Endothelial cell of umbilical vein (primary cell): ENCODE results near the gene EIF2B5. TPM values are rescaled to one million over a fixed set of nuclear protein-coding genes. Genes with fewer than 3 reads are reported as not detected.
"Not testable (repeated sequence)": the region's sequence is repeated elsewhere in the genome, so short reads cannot be mapped to it uniquely, and the experiment has no call there.

ENCODE experiments used
- BruUV-seq: library from RNA; stranded (reverse); fragments of 400-500 nt; replicated peaks from 2 replicates; lab custom pipeline; 2021; lab: Mats Ljungman, UMichigan
- CTCF ChIA-PET: fragments of 300-600, 350-600 bp; sonication (Branson Sonifier 250); formaldehyde crosslinking; loops from one replicate; lab custom pipeline; 2021; ENCODE audit warnings: antibody characterized with exemption, inconsistent platforms; lab: Charles Lee
- POLR2A ChIA-PET: fragments of 300-600, 350-600 bp; sonication (Branson Sonifier 250); formaldehyde crosslinking; loops from one replicate; lab custom pipeline; 2021; ENCODE audit warnings: antibody characterized with exemption, inconsistent platforms; lab: Charles Lee
- DNase-seq: peaks from one replicate; pipeline ENCODE4 v3.0.0-alpha.2; 2011; ENCODE audit warnings: low read depth, low spot score
- FAIRE-seq: peaks from 2 replicates; lab custom pipeline; 2011; peaks lifted over from hg19 to GRCh38; lab: Jason Lieb, UNC
- H2AFZ ChIP-seq: 2 replicates; pipeline ENCODE4 v1.6.0; 2012; ENCODE audit warnings: low read depth, low read length, control low read depth, inconsistent platforms
- H3K27ac ChIP-seq: 2 replicates; pipeline ENCODE4 v1.5.1; 2011; ENCODE audit warnings: low read depth, mild to moderate bottlenecking, control low read depth, low read length, moderate library complexity; ENCODE audit not compliant: insufficient read depth
- H3K27me3 ChIP-seq, 2 experiments: 2 replicates each; pipeline versions ENCODE4 v1.6.0 to v1.6.1; 2011; ENCODE audit warnings: low read length in 2 of 2, mixed read lengths in 1 of 2; ENCODE audit not compliant: control insufficient read depth in 2 of 2, insufficient read depth in 2 of 2
- H3K36me3 ChIP-seq, 2 experiments: 2 replicates in 1 of 2; 3 replicates in 1 of 2; pipeline ENCODE4 v1.5.1; 2011; ENCODE audit warnings: low read length in 2 of 2, mild to moderate bottlenecking in 1 of 2, moderate library complexity in 1 of 2; ENCODE audit not compliant: control insufficient read depth in 2 of 2, insufficient read depth in 2 of 2; ENCODE audit errors: extremely low read depth in 1 of 2
- H3K4me1 ChIP-seq: 3 replicates; pipeline ENCODE4 v1.5.1; 2011; ENCODE audit warnings: mild to moderate bottlenecking, low read length; ENCODE audit not compliant: control insufficient read depth, insufficient read depth; ENCODE audit errors: extremely low read depth
- H3K4me2 ChIP-seq: 2 replicates; pipeline ENCODE4 v1.6.1; 2011; ENCODE audit warnings: low read length, control low read depth, mixed read lengths; ENCODE audit not compliant: insufficient read depth
- H3K4me3 ChIP-seq, 3 experiments: fragments of 200-600 bp in 1 of 3; sonication (generic), shearing (Covaris generic) in 1 of 3; replicated peaks in 1 of 3; 2 replicates each; pipeline ENCODE4 v1.5.1; 2011 to 2016; ENCODE audit warnings: control low read depth in 3 of 3, low read length in 3 of 3, mild to moderate bottlenecking in 2 of 3, inconsistent platforms in 1 of 3, low read depth in 1 of 3, moderate library complexity in 1 of 3; ENCODE audit not compliant: insufficient read depth in 1 of 3
- H3K79me2 ChIP-seq: 2 replicates; pipeline ENCODE4 v1.6.0; 2012; ENCODE audit warnings: low read length, inconsistent platforms; ENCODE audit not compliant: control insufficient read depth, insufficient read depth
- H3K9ac ChIP-seq: replicated peaks from 2 replicates; pipeline ENCODE3; 2011; ENCODE audit warnings: low read length, control low read depth; ENCODE audit not compliant: insufficient read depth; ENCODE audit errors: extremely low read depth
- H3K9me1 ChIP-seq: replicated peaks from 3 replicates; pipeline ENCODE4 v1.6.0; 2011; ENCODE audit warnings: mild to moderate bottlenecking, low read length; ENCODE audit not compliant: control insufficient read depth, insufficient read depth; ENCODE audit errors: extremely low read depth
- H3K9me3 ChIP-seq: replicated peaks from 2 replicates; pipeline ENCODE4 v1.5.1; 2012; ENCODE audit warnings: low read length, inconsistent platforms; ENCODE audit not compliant: control insufficient read depth, insufficient read depth
- H4K20me1 ChIP-seq: replicated peaks from 2 replicates; pipeline ENCODE3; 2011; ENCODE audit warnings: mild to moderate bottlenecking, low read length; ENCODE audit not compliant: control insufficient read depth, insufficient read depth; ENCODE audit errors: extremely low read depth
- CTCF ChIP-seq, 2 donors: IDR thresholded peaks; 1 replicate in 1 of 2; 2 replicates in 1 of 2; pipeline ENCODE4 v1.5.1; 2011; ENCODE audit warnings: low read length in 2 of 2, mild to moderate bottlenecking in 2 of 2, moderate library complexity in 2 of 2, control low read depth in 1 of 2, inconsistent platforms in 1 of 2, low read depth in 1 of 2; ENCODE audit not compliant: insufficient read depth in 1 of 2; ENCODE audit errors: extremely low read depth in 1 of 2
- EZH2 ChIP-seq: IDR thresholded peaks from 2 replicates; pipeline ENCODE4 v1.6.1; 2012; ENCODE audit warnings: borderline replicate concordance, low read depth, mild to moderate bottlenecking, moderate library complexity, low read length, inconsistent platforms; ENCODE audit not compliant: severe bottlenecking
- FOS ChIP-seq: IDR thresholded peaks from 2 replicates; pipeline ENCODE4 v1.6.1; 2011; ENCODE audit warnings: mild to moderate bottlenecking, low read length, moderate library complexity, borderline replicate concordance; ENCODE audit not compliant: insufficient read depth
- GATA2 ChIP-seq: IDR thresholded peaks from 2 replicates; pipeline ENCODE4 v1.7.0; 2011; ENCODE audit warnings: low read depth, mild to moderate bottlenecking, moderate library complexity, mixed read lengths, low read length; ENCODE audit not compliant: insufficient read length, insufficient read depth
- JUN ChIP-seq: IDR thresholded peaks from 2 replicates; pipeline ENCODE4 v1.6.1; 2011; ENCODE audit warnings: borderline replicate concordance, low read depth; ENCODE audit not compliant: insufficient read length, insufficient read depth
- MAX ChIP-seq: IDR thresholded peaks from 2 replicates; pipeline ENCODE4 v1.6.1; 2011; ENCODE audit not compliant: insufficient read depth, insufficient read length
- MYC ChIP-seq: IDR thresholded peaks from one replicate; pipeline ENCODE4 v1.6.1; 2011; ENCODE audit warnings: mild to moderate bottlenecking, low read depth, low read length
- POLR2A ChIP-seq: IDR thresholded peaks from 2 replicates; pipeline ENCODE4 v1.6.1; 2012; ENCODE audit warnings: low read depth, mild to moderate bottlenecking, control low read depth, low read length
- POLR2AphosphoS5 ChIP-seq: IDR thresholded peaks from 2 replicates; pipeline ENCODE4 v1.6.1; 2012; ENCODE audit warnings: low read depth, mild to moderate bottlenecking, control low read depth, low read length, moderate library complexity; ENCODE audit not compliant: insufficient read depth
- dilution Hi-C: fragments of 300-500 bp; cut with MboI; formaldehyde crosslinking; loops from one replicate; pipeline ENCODE4 v1.15.0; 2019; ENCODE audit warnings: low sequenced_read_pairs; ENCODE audit not compliant: extremely low pct_ligation_motif_present
- intact Hi-C: fragments of 100-400 bp; cut with micrococcal nuclease; formaldehyde crosslinking; loops from one replicate; pipeline ENCODE4 v1.10.0; 2022
- polyA plus RNA-seq, 4 experiments: library from polyadenylated mRNA; depleted of rRNA in 3 of 4; stranded (reverse) in 3 of 4; unstranded in 1 of 4; fragments of >200 nt; gene quantifications; 2 replicates each; pipeline versions ENCODE4 v1.2.1 to v1.2.3, GENCODE V29; 2011 to 2012; ENCODE audit warnings: missing spikeins in 1 of 4
- total RNA-seq: library from RNA; stranded (reverse); gene quantifications from 2 replicates; pipeline ENCODE4 v1.2.3, GENCODE V29; 2021

The EIF2B5 gene
- total and polyA plus RNA-seq, 2 donors (not counting 3 experiments of a cell fraction or from before 2014, with no cell fraction given), result 42.7 to 44.7 TPM

- H3K27ac ChIP-seq, result no peak overlapping the region
- H4K20me1 ChIP-seq, result no peaks in the 10 kb centered on the region
- no peaks in the 10 kb centered on the region for H3K4me1 ChIP-seq
- H2AFZ ChIP-seq, result no peak overlapping the region
- H3K4me3 ChIP-seq, result no peak overlapping the region
- no peak overlapping the region for H3K4me2 ChIP-seq
- intact Hi-C loops (no loop called here), dilution Hi-C loops (no loop called here)
- no TSS peak for BruUV-seq
- peaks cover 8 to 9% of the 10 kb centered on the region in 2 experiments for H3K27me3 ChIP-seq
- H3K9ac ChIP-seq, result no peak overlapping the region
- H3K9me1 ChIP-seq, result no peaks in the 10 kb centered on the region
- no peaks in the 10 kb centered on the region for H3K9me3 ChIP-seq
- no peak for TF ChIP-seq FOS
- TF ChIP-seq POLR2AphosphoS5, result no peak
- TF ChIP-seq EZH2, result no peak
- TF ChIP-seq MYC, result no peak
- no peak for TF ChIP-seq MAX
- no peak for TF ChIP-seq JUN
- no peak for TF ChIP-seq CTCF (IDR thresholded peaks at IDR 0.05; ENCODE audit: extremely low read depth in 1 of 2, insufficient read depth in 1 of 2, low read depth in 1 of 2, low read length in 2 of 2)
- TF ChIP-seq POLR2A, result no peak
- TF ChIP-seq GATA2, result no peak
- H3K79me2 ChIP-seq, result no peaks in the 10 kb centered on the region
- no peak for FAIRE-seq
- ChIA-PET POLR2A (no interaction called here), CTCF (no interaction called here)
- no peaks in the 10 kb centered on the region for H3K36me3 ChIP-seq
- DNase-seq, result no peak
These were observed 17.5 kb upstream of the EIF2B5 start for GRCh38 chr3:184117636-184118035.

- H3K4me3 ChIP-seq, CTCF ChIA-PET, H4K20me1 ChIP-seq, BruUV-seq, FAIRE-seq, H3K9ac ChIP-seq, dilution Hi-C loops, H3K4me1 ChIP-seq, H3K9me3 ChIP-seq, intact Hi-C loops, H3K27ac ChIP-seq, H3K4me2 ChIP-seq, H2AFZ ChIP-seq, H3K36me3 ChIP-seq, DNase-seq, H3K27me3 ChIP-seq, POLR2A ChIA-PET, H3K9me1 ChIP-seq, H3K79me2 ChIP-seq: not testable (repeated sequence)
These were observed 14.1 kb upstream of the EIF2B5 start for GRCh38 chr3:184121031-184121430.
